Adipocyte (in vitro differentiated cells): ENCODE measurements around the gene CHST13.

Experiments
- DNase-seq: peaks from one replicate; pipeline ENCODE4 v3.0.0-alpha.2; 2015; ENCODE audit warnings: low read depth
- H3K27me3 ChIP-seq: replicated peaks from 2 replicates; pipeline ENCODE4 v1.7.0; 2013; ENCODE audit warnings: mild to moderate bottlenecking, low read length, moderate library complexity; ENCODE audit not compliant: control insufficient read depth, insufficient read depth
- H3K36me3 ChIP-seq: 2 replicates; pipeline ENCODE4 v1.7.0; 2013; ENCODE audit warnings: low read length, mild to moderate bottlenecking, moderate library complexity; ENCODE audit not compliant: control insufficient read depth, insufficient read depth, severe bottlenecking
- H3K4me1 ChIP-seq: 2 replicates; pipeline ENCODE4 v1.7.0; 2013; ENCODE audit warnings: mild to moderate bottlenecking, low read length, moderate library complexity; ENCODE audit not compliant: control insufficient read depth, insufficient read depth
- H3K4me3 ChIP-seq: 2 replicates; pipeline ENCODE4 v1.7.0; 2013; ENCODE audit warnings: mild to moderate bottlenecking, low read length, moderate library complexity
- H3K9ac ChIP-seq: 2 replicates; pipeline ENCODE4 v1.7.0; 2013; ENCODE audit warnings: mild to moderate bottlenecking, low read length, moderate library complexity
- H3K9me3 ChIP-seq: 2 replicates; pipeline ENCODE4 v1.7.0; 2013; ENCODE audit warnings: mild to moderate bottlenecking, low read length, moderate library complexity; ENCODE audit not compliant: control insufficient read depth

CHST13 gene

GRCh38 chr3:126510308-126510910 is 13.5 kb upstream of the CHST13 start:
- H3K4me1 ChIP-seq = no peaks in the 10 kb centered on the region
- DNase-seq = no peak

GRCh38 chr3:126511291-126511690 is 12.7 kb upstream of the CHST13 start:
- Histone ChIP-seq H3K27me3 (peaks cover 25% of the 10 kb centered on the region), H3K4me1 (no peaks in the 10 kb centered on the region), H3K9ac (no peak overlapping the region), H3K9me3 (no peaks in the 10 kb centered on the region), H3K36me3 (no peaks in the 10 kb centered on the region), H3K4me3 (no peak overlapping the region)
- no peak for DNase-seq

More at GRCh38 chr3:126510308-126510910, 13.5 kb upstream of the CHST13 start:
- no peak overlapping the region for H3K9ac ChIP-seq
- H3K9me3 ChIP-seq = no peaks in the 10 kb centered on the region
- no peak overlapping the region for H3K4me3 ChIP-seq
- H3K27me3 ChIP-seq = peaks cover 25% of the 10 kb centered on the region
- H3K36me3 ChIP-seq = no peaks in the 10 kb centered on the region

- H3K4me3 ChIP-seq = no peak overlapping the region
- H3K9ac ChIP-seq = no peak overlapping the region
- H3K9me3 ChIP-seq = no peaks in the 10 kb centered on the region
- H3K36me3 ChIP-seq = no peaks in the 10 kb centered on the region
- H3K4me1 ChIP-seq = no peaks in the 10 kb centered on the region
- no peak for DNase-seq
- H3K27me3 ChIP-seq = peaks cover 25% of the 10 kb centered on the region
Observed at GRCh38 chr3:126512026-126512425, 11.9 kb upstream of the CHST13 start.

GRCh38 chr3:126512916-126513650 is 10.9 kb upstream of the CHST13 start:
- no peak overlapping the region for H3K9ac ChIP-seq
- DNase-seq = no peak
- H3K4me3 ChIP-seq = no peak overlapping the region
- H3K36me3 ChIP-seq = no peaks in the 10 kb centered on the region
- H3K27me3 ChIP-seq = peaks cover 29% of the 10 kb centered on the region
- H3K9me3 ChIP-seq = no peaks in the 10 kb centered on the region
- no peaks in the 10 kb centered on the region for H3K4me1 ChIP-seq

GRCh38 chr3:126514161-126514560 is 9.8 kb upstream of the CHST13 start:
- Histone ChIP-seq H3K36me3 (no peaks in the 10 kb centered on the region), H3K9me3 (no peaks in the 10 kb centered on the region)
- no peak for DNase-seq

GRCh38 chr3:126515066-126515706 is 8.8 kb upstream of the CHST13 start:
- peaks cover 44% of the 10 kb centered on the region for H3K27me3 ChIP-seq
- H3K4me1 ChIP-seq = no peaks in the 10 kb centered on the region
- no peak for DNase-seq
- no peaks in the 10 kb centered on the region for H3K9me3 ChIP-seq
- no peaks in the 10 kb centered on the region for H3K36me3 ChIP-seq
- no peak overlapping the region for H3K4me3 ChIP-seq
- no peak overlapping the region for H3K9ac ChIP-seq

More at GRCh38 chr3:126514161-126514560, 9.8 kb upstream of the CHST13 start:
- Histone ChIP-seq H3K4me3 (no peak overlapping the region), H3K9ac (no peak overlapping the region), H3K27me3 (peaks cover 37% of the 10 kb centered on the region), H3K4me1 (no peaks in the 10 kb centered on the region)

GRCh38 chr3:126516152-126516935 is 7.6 kb upstream of the CHST13 start:
- no peaks in the 10 kb centered on the region for H3K4me1 ChIP-seq
- peaks cover 35% of the 10 kb centered on the region for H3K27me3 ChIP-seq
- no peak for DNase-seq
- H3K9me3 ChIP-seq = no peaks in the 10 kb centered on the region
- H3K9ac ChIP-seq = no peak overlapping the region
- H3K4me3 ChIP-seq = no peak overlapping the region
- H3K36me3 ChIP-seq = no peaks in the 10 kb centered on the region

GRCh38 chr3:126516936-126517290 is 7.0 kb upstream of the CHST13 start:
- Histone ChIP-seq H3K4me3 (no peak overlapping the region), H3K27me3 (peaks cover 35% of the 10 kb centered on the region), H3K9me3 (no peaks in the 10 kb centered on the region), H3K4me1 (no peaks in the 10 kb centered on the region), H3K36me3 (no peaks in the 10 kb centered on the region), H3K9ac (no peak overlapping the region)
- no peak for DNase-seq

GRCh38 chr3:126517291-126517951 is 6.5 kb upstream of the CHST13 start, which contains the start of gene UROC1:
Gene UROC1 (minus strand): TSS chr3:126517773. CDS start chr3:126517719, 54 bp downstream.
- no peaks in the 10 kb centered on the region for H3K9me3 ChIP-seq
- no peak for DNase-seq
- peaks cover 35% of the 10 kb centered on the region for H3K27me3 ChIP-seq
- H3K9ac ChIP-seq = no peak within 1 kb of the TSS
- H3K4me3 ChIP-seq = no peak within 1 kb of the TSS
- no peaks in the 10 kb centered on the region for H3K36me3 ChIP-seq
- no peaks in the 10 kb centered on the region for H3K4me1 ChIP-seq

- Histone ChIP-seq H3K9me3 (no peaks in the 10 kb centered on the region), H3K27me3 (peaks cover 36% of the 10 kb centered on the region), H3K9ac (no peak overlapping the region), H3K4me3 (no peak overlapping the region), H3K36me3 (no peaks in the 10 kb centered on the region), H3K4me1 (no peaks in the 10 kb centered on the region)
- no peak for DNase-seq
Observed at GRCh38 chr3:126517986-126518778, 5.8 kb upstream of the CHST13 start.
